A549 (cell line): Measurements from ENCODE around the gene XRCC1. TPM values are rescaled to one million over a fixed set of nuclear protein-coding genes. Genes with fewer than 3 reads are reported as not detected.

Experiments
- ATAC-seq, 2 experiments: fragments of 200-7000 bp in 1 of 2; fragments of >200 bp in 1 of 2; cut with Nextera tagmentation in 1 of 2; cut with Tn5 transposase in 1 of 2; 3 replicates each; pipeline versions ENCODE4 v1.8.0 to v1.9.1; 2018 to 2020; ENCODE audit warnings: mild to moderate bottlenecking in 1 of 2, moderate library complexity in 1 of 2
- CTCF ChIA-PET: fragments of 300-600 bp; sonication (Branson Sonifier 250); formaldehyde crosslinking; extraction: SDS; loops from one replicate; lab custom pipeline; 2021; ENCODE audit warnings: antibody characterized with exemption, inconsistent platforms; lab: Yijun Ruan, JAX
- POLR2A ChIA-PET: fragments of 350-600 bp; formaldehyde crosslinking; extraction: SDS; loops from one replicate; lab custom pipeline; 2021; ENCODE audit warnings: antibody characterized with exemption, inconsistent platforms; lab: Yijun Ruan, JAX
- DNase-seq, 2 experiments: peaks; one replicate each; pipeline versions ENCODE4 v3.0.0 to v3.0.0-alpha.2; 2011 to 2016; ENCODE audit warnings: low read depth in 1 of 2, low spot score in 1 of 2
- FAIRE-seq: peaks from 2 replicates; lab custom pipeline; 2011; peaks lifted over from hg19 to GRCh38; lab: Jason Lieb, UNC
- H3K27ac ChIP-seq, 2 experiments: fragments of >200 bp; sonication (Bioruptor Twin); formaldehyde crosslinking; 3 replicates each; pipeline ENCODE4 v1.5.1; 2016 to 2017
- H3K4me1 ChIP-seq: fragments of >200 bp; sonication (Bioruptor Twin); formaldehyde crosslinking; 3 replicates; pipeline ENCODE4 v1.6.1; 2016
- H3K4me2 ChIP-seq: fragments of >200 bp; sonication (Bioruptor Twin); formaldehyde crosslinking; 3 replicates; pipeline ENCODE4 v1.6.1; 2016
- H3K4me3 ChIP-seq: fragments of >200 bp; sonication (Bioruptor Twin); formaldehyde crosslinking; 3 replicates; pipeline ENCODE4 v1.5.1; 2016
- H3K9me3 ChIP-seq: fragments of >200 bp; sonication (Bioruptor Twin); formaldehyde crosslinking; 3 replicates; pipeline ENCODE4 v1.6.1; 2016
- CBX8 ChIP-seq: fragments of 200-600 bp; sonication (generic); IDR thresholded peaks from 2 replicates; pipeline ENCODE4 v1.6.1; 2016
- CEBPB ChIP-seq, 2 experiments: fragments of >200 bp in 1 of 2; sonication (Bioruptor Twin) in 1 of 2; formaldehyde crosslinking in 1 of 2; IDR thresholded peaks; 2 replicates each; pipeline ENCODE4 v1.6.1; 2012 to 2016
- CHD4 ChIP-seq: fragments of 200-600 bp; sonication (generic); IDR thresholded peaks from 2 replicates; pipeline ENCODE4 v1.6.1; 2016; ENCODE audit warnings: antibody characterized with exemption, mild to moderate bottlenecking, borderline replicate concordance
- EHMT2 ChIP-seq: fragments of 200-600 bp; sonication (generic); IDR thresholded peaks from 2 replicates; pipeline ENCODE4 v1.6.1; 2016; ENCODE audit warnings: antibody characterized with exemption, low read depth, mild to moderate bottlenecking, moderate library complexity
- ESRRA ChIP-seq: fragments of 150-350 bp; IDR thresholded peaks from 2 replicates; pipeline ENCODE4 v1.6.1; 2014; ENCODE audit warnings: mild to moderate bottlenecking, low read length, borderline replicate concordance
- FOSB ChIP-seq: fragments of 250-450 bp; sonication (Bioruptor Pico); IDR thresholded peaks from 2 replicates; pipeline ENCODE4 v1.5.0; 2020; ENCODE audit warnings: mild to moderate bottlenecking, moderate library complexity
- GATA3 ChIP-seq: IDR thresholded peaks from 2 replicates; pipeline ENCODE4 v1.6.1; 2012; ENCODE audit warnings: borderline replicate concordance
- HDAC2 ChIP-seq: fragments of 200-600 bp; sonication (generic); IDR thresholded peaks from 2 replicates; pipeline ENCODE4 v1.6.1; 2016
- HEYL ChIP-seq: fragments of 250-450 bp; sonication (Bioruptor Pico); IDR thresholded peaks from 2 replicates; pipeline ENCODE4 v1.8.0; 2021; ENCODE audit warnings: mild to moderate bottlenecking, moderate library complexity
- HOXB13 ChIP-seq: fragments of 250-450 bp; sonication (Bioruptor Pico); IDR thresholded peaks from 2 replicates; pipeline ENCODE4 v1.5.0; 2020; ENCODE audit warnings: low read depth, mild to moderate bottlenecking, moderate library complexity
- HOXB5 ChIP-seq: fragments of 250-450 bp; sonication (Bioruptor Pico); IDR thresholded peaks from 2 replicates; pipeline ENCODE4 v1.5.0; 2020; ENCODE audit warnings: mild to moderate bottlenecking, moderate library complexity
- JUNB ChIP-seq: fragments of >200 bp; sonication (Bioruptor Twin); formaldehyde crosslinking; IDR thresholded peaks from 2 replicates; pipeline ENCODE4 v1.6.1; 2016
- KDM5A ChIP-seq: fragments of 200-600 bp; sonication (generic); IDR thresholded peaks from 2 replicates; pipeline ENCODE4 v1.6.1; 2016; ENCODE audit warnings: antibody characterized with exemption, mild to moderate bottlenecking
- MAZ ChIP-seq: fragments of 150-350 bp; IDR thresholded peaks from 2 replicates; pipeline ENCODE4 v1.6.1; 2014; ENCODE audit warnings: antibody characterized with exemption, low read depth, low read length, borderline replicate concordance
- PHF8 ChIP-seq: fragments of 200-600 bp; sonication (generic); IDR thresholded peaks from 2 replicates; pipeline ENCODE4 v1.6.1; 2016; ENCODE audit warnings: low read depth, mild to moderate bottlenecking, antibody characterized with exemption, moderate library complexity, borderline replicate concordance
- POLR2A ChIP-seq: IDR thresholded peaks from 2 replicates; pipeline ENCODE4 v1.6.1; 2012; ENCODE audit warnings: mild to moderate bottlenecking, low read length
- POLR2AphosphoS2 ChIP-seq: conservative IDR thresholded peaks from 2 replicates; pipeline ENCODE4 v1.6.1; 2012; ENCODE audit warnings: low read length, improper control_type of control experiment, inconsistent platforms
- RAD21 ChIP-seq, 2 experiments: fragments of >200 bp in 1 of 2; sonication (Bioruptor Twin) in 1 of 2; formaldehyde crosslinking in 1 of 2; IDR thresholded peaks in 1 of 2; conservative IDR thresholded peaks in 1 of 2; 2 replicates in 1 of 2; 3 replicates in 1 of 2; pipeline ENCODE4 v1.6.1; 2012 to 2018; ENCODE audit warnings: inconsistent platforms in 1 of 2
- RNF2 ChIP-seq: fragments of 200-600 bp; sonication (generic); IDR thresholded peaks from 2 replicates; pipeline ENCODE4 v1.6.1; 2016; ENCODE audit warnings: low read depth, mild to moderate bottlenecking, antibody characterized with exemption, moderate library complexity, borderline replicate concordance
- SMC3 ChIP-seq: fragments of >200 bp; sonication (Bioruptor Twin); formaldehyde crosslinking; IDR thresholded peaks from 3 replicates; pipeline ENCODE4 v1.6.1; 2018; ENCODE audit warnings: inconsistent platforms
- TFCP2L1 ChIP-seq: fragments of 250-450 bp; sonication (Bioruptor Pico); IDR thresholded peaks from 2 replicates; pipeline ENCODE4 v1.5.0; 2021; ENCODE audit warnings: mild to moderate bottlenecking
- TP53 ChIP-seq: fragments of 250-450 bp; sonication (Bioruptor Pico); IDR thresholded peaks from 2 replicates; pipeline ENCODE4 v1.5.0; 2021; ENCODE audit warnings: mild to moderate bottlenecking, moderate library complexity
- ZFP36 ChIP-seq: fragments of 450-650 bp; IDR thresholded peaks from 2 replicates; pipeline ENCODE4 v1.6.1; 2014; ENCODE audit warnings: borderline replicate concordance; ENCODE audit not compliant: partially characterized antibody
- ZNF302 ChIP-seq: fragments of 250-450 bp; sonication (Bioruptor Pico); IDR thresholded peaks from 2 replicates; pipeline ENCODE4 v1.9.0; 2021; ENCODE audit warnings: inconsistent platforms, mild to moderate bottlenecking, moderate library complexity
- ZSCAN20 ChIP-seq: fragments of 250-450 bp; sonication (Bioruptor Pico); IDR thresholded peaks from 2 replicates; pipeline ENCODE4 v1.8.0; 2022; ENCODE audit warnings: mild to moderate bottlenecking, moderate library complexity
- WGBS: methylation state at CpG from one replicate; pipeline ENCODE4 v1.1.6; 2017; ENCODE audit errors: missing lambda C conversion rate; 5-methylcytosine and 5-hydroxymethylcytosine counted together
- polyA plus RNA-seq, 4 experiments: library from polyadenylated mRNA; depleted of rRNA in 3 of 4; stranded (reverse); fragments of >200 nt; fragmentation: RNase III in 1 of 4; extraction: RNeasy Plus Mini Kit Qiagen cat#74134 plus additional on column Dnase treatment in 1 of 4; gene quantifications; 2 replicates in 3 of 4; 3 replicates in 1 of 4; pipeline ENCODE4 v1.2.3, GENCODE V29; 2011 to 2017
- TF ChIP-seq, protein P1 (sequence below): fragments of 450-650 bp; IDR thresholded peaks from 2 replicates; pipeline ENCODE4 v1.6.1; 2014; ENCODE audit warnings: antibody characterized with exemption
- TF ChIP-seq, protein P2 (sequence below): fragments of >200 bp; sonication (Bioruptor Twin); formaldehyde crosslinking; IDR thresholded peaks from 3 replicates; pipeline ENCODE4 v1.5.1; 2016
- TF ChIP-seq, protein P3 (sequence below): IDR thresholded peaks from 2 replicates; pipeline ENCODE4 v1.6.1; 2012
- TF ChIP-seq, protein P4 (sequence below): fragments of 250-450 bp; sonication (Bioruptor Pico); IDR thresholded peaks from 2 replicates; pipeline ENCODE4 v1.5.0; 2020; ENCODE audit warnings: low read depth, mild to moderate bottlenecking, moderate library complexity
- TF ChIP-seq, protein P5 (sequence below): fragments of 150-350 bp; IDR thresholded peaks from 2 replicates; pipeline ENCODE4 v1.6.1; 2014; ENCODE audit warnings: low read depth, mild to moderate bottlenecking, low read length
- TF ChIP-seq, protein P6 (sequence below): fragments of >200 bp; sonication (Bioruptor Twin); formaldehyde crosslinking; IDR thresholded peaks from 2 replicates; pipeline ENCODE4 v1.6.1; 2016

The XRCC1 gene
- polyA plus RNA-seq, 2 of the 4 experiments (the other 2 are of a cell fraction): 32.0 to 55.1 TPM

DNA sequence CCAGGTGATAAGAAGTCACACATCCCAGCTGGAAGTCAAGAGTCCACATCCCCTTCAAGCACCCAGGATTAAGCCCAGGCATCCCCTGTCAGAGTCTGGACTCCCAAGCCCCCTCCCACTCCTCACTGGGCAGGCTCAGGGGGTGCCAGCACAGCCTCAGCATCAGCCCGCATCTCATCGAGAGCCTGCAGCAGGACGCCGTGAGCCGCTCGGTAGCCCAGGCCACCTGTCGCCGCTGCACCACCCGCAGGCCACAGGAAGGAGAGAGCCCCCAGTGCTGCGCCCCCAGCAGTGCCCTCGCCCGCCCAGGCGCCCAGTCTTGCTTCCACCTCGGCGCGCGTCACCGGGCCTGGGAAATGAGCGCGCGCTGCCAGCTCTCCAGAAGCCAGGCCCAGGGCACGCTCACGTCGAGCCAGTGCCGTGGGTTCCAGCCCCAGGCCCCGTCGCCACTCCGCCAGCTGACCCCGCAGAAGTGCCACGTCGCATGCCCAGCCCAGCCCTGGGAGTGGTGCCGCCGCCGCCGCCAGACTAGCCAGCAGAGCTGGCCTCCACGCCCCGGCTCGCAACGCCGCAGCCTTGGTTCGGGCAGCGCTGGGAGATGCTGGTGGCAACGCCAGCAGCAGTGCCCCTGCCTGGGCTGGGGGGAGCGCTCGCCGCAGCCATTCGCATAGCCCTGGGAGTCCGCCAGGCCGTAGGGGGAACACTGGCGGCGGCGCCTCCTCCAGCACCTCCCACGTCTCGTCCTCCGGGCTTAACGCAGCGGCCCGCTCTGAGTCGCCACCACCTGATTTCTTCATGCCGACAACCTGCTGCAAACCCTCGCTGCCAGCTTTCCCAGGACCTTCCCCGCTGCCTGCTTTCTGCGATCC, 16.8 kb upstream of the XRCC1 start:
- WGBS: 98% methylated on average over 55 of the region's 63 CpGs
- peaks cover 11% of the 10 kb centered on the region; the same call in 2 of the 3 replicates for H3K4me1 ChIP-seq
- H3K9me3 ChIP-seq: no peaks in the 10 kb centered on the region
- no peak overlapping the region for H3K4me2 ChIP-seq
- no peak for DNase-seq
- ATAC-seq: no peak
- FAIRE-seq: no peak
- CTCF ChIA-PET: no interaction called here
- POLR2A ChIA-PET: no interaction called here
- TF ChIP-seq CEBPB (IDR thresholded peaks at IDR 0.05): no peak
- TF ChIP-seq, protein P1, sequence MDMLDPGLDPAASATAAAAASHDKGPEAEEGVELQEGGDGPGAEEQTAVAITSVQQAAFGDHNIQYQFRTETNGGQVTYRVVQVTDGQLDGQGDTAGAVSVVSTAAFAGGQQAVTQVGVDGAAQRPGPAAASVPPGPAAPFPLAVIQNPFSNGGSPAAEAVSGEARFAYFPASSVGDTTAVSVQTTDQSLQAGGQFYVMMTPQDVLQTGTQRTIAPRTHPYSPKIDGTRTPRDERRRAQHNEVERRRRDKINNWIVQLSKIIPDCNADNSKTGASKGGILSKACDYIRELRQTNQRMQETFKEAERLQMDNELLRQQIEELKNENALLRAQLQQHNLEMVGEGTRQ: no peak
- no peak for TF ChIP-seq CBX8
- no peak for TF ChIP-seq EHMT2
- TF ChIP-seq HEYL (CRISPR knock-in tag): no peak
- TF ChIP-seq HDAC2: no peak
- TF ChIP-seq, protein P2, sequence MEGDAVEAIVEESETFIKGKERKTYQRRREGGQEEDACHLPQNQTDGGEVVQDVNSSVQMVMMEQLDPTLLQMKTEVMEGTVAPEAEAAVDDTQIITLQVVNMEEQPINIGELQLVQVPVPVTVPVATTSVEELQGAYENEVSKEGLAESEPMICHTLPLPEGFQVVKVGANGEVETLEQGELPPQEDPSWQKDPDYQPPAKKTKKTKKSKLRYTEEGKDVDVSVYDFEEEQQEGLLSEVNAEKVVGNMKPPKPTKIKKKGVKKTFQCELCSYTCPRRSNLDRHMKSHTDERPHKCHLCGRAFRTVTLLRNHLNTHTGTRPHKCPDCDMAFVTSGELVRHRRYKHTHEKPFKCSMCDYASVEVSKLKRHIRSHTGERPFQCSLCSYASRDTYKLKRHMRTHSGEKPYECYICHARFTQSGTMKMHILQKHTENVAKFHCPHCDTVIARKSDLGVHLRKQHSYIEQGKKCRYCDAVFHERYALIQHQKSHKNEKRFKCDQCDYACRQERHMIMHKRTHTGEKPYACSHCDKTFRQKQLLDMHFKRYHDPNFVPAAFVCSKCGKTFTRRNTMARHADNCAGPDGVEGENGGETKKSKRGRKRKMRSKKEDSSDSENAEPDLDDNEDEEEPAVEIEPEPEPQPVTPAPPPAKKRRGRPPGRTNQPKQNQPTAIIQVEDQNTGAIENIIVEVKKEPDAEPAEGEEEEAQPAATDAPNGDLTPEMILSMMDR: no peak
- TF ChIP-seq, protein P3, sequence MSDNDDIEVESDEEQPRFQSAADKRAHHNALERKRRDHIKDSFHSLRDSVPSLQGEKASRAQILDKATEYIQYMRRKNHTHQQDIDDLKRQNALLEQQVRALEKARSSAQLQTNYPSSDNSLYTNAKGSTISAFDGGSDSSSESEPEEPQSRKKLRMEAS: no peak
- no peak for TF ChIP-seq JUNB
- TF ChIP-seq, protein P4, sequence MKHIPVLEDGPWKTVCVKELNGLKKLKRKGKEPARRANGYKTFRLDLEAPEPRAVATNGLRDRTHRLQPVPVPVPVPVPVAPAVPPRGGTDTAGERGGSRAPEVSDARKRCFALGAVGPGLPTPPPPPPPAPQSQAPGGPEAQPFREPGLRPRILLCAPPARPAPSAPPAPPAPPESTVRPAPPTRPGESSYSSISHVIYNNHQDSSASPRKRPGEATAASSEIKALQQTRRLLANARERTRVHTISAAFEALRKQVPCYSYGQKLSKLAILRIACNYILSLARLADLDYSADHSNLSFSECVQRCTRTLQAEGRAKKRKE (CRISPR knock-in tag): no peak
- TF ChIP-seq POLR2A: no peak
- TF ChIP-seq, protein P5, sequence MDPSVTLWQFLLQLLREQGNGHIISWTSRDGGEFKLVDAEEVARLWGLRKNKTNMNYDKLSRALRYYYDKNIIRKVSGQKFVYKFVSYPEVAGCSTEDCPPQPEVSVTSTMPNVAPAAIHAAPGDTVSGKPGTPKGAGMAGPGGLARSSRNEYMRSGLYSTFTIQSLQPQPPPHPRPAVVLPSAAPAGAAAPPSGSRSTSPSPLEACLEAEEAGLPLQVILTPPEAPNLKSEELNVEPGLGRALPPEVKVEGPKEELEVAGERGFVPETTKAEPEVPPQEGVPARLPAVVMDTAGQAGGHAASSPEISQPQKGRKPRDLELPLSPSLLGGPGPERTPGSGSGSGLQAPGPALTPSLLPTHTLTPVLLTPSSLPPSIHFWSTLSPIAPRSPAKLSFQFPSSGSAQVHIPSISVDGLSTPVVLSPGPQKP: no peak
- no peak for TF ChIP-seq PHF8
- no peak for TF ChIP-seq TP53
- no peak for TF ChIP-seq HOXB5 (CRISPR knock-in tag)
- TF ChIP-seq SMC3: no peak
- no peak for TF ChIP-seq HOXB13 (CRISPR knock-in tag)
- no peak for TF ChIP-seq ZFP36
- TF ChIP-seq ZSCAN20: no peak
- no peak overlapping the region for H3K27ac ChIP-seq
- H3K4me3 ChIP-seq: no peak overlapping the region

DNA sequence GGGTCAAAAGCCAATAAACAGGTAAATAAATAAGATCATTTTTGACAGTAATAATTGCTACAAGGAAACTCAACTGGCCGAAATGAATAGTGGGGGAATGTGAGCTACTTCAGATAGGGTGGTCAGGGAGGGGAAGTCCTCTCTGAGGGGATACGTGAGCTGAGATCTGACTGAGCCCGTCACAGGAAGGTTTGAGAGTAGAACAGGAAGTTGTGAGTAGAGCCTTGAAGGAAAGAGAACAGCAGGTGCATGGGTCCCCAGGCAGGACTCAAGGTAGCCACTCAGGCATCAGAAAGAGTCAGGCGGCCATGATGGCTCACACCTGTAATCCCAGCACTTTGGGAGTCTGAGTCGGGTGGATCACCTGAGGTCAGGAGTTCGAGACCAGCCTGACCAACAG, 14.4 kb upstream of the XRCC1 start:
- DNase-seq (no peak), FAIRE-seq (no peak)
- POLR2A ChIA-PET: no interaction called here

More for the DNA sequence above, 14.4 kb upstream of the XRCC1 start:
- WGBS: 89% methylated on average over 6 of the region's 6 CpGs
- TF ChIP-seq GATA3: no peak
- no peak for TF ChIP-seq POLR2AphosphoS2
- TF ChIP-seq ZNF302: no peak
- TF ChIP-seq KDM5A: no peak
- TF ChIP-seq SMC3: no peak
- TF ChIP-seq RAD21 (conservative IDR thresholded peaks at IDR 0.05 in 1 of 2, IDR thresholded peaks at IDR 0.05 in 1 of 2): no peak
- TF ChIP-seq HOXB13 (CRISPR knock-in tag): no peak
- no peak for TF ChIP-seq CHD4
- no peak for TF ChIP-seq JUNB
- TF ChIP-seq RNF2: no peak
- TF ChIP-seq FOSB: no peak
- TF ChIP-seq, protein P3: no peak
- no peak for TF ChIP-seq EHMT2
- TF ChIP-seq, protein P1: no peak
- TF ChIP-seq ESRRA: no peak
- TF ChIP-seq, protein P6, sequence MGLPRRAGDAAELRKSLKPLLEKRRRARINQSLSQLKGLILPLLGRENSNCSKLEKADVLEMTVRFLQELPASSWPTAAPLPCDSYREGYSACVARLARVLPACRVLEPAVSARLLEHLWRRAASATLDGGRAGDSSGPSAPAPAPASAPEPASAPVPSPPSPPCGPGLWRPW: no peak
- TF ChIP-seq MAZ: no peak
- TF ChIP-seq TFCP2L1 (CRISPR knock-in tag): no peak
- no peak for ATAC-seq
- CTCF ChIA-PET: interaction anchor here (1.7 kb wide), 1 partner anchor 35 kb away, joined by 5 read pairs; no protein-coding TSS in a partner anchor
- H3K4me2 ChIP-seq: no peak overlapping the region
- H3K9me3 ChIP-seq: no peaks in the 10 kb centered on the region
- peaks cover 8% of the 10 kb centered on the region; the same call in 2 of the 3 replicates for H3K4me1 ChIP-seq
- H3K27ac ChIP-seq: no peak overlapping the region
- no peak overlapping the region for H3K4me3 ChIP-seq
